IMR-90 (cell line): Measurements from ENCODE around the gene LYPD5. TPM values are rescaled to one million over a fixed set of nuclear protein-coding genes. Genes with fewer than 3 reads are reported as not detected.
A peak's percentile ranks its signal among the peaks of the same experiment; 100 is the strongest.

Experiments used
- ATAC-seq: fragments of 200-7000 bp; cut with Tn5 transposase; 2 replicates; pipeline ENCODE4 v1.9.1; 2020; ENCODE audit warnings: low read depth, mild to moderate bottlenecking, moderate library complexity
- BruUV-seq: library from RNA; stranded (reverse); fragments of 400-500 nt; replicated peaks from 2 replicates; lab custom pipeline; 2021; lab: Mats Ljungman, UMichigan
- CTCF ChIA-PET: fragments of 300-600 bp; formaldehyde crosslinking; extraction: SDS; loops from one replicate; lab custom pipeline; 2021; ENCODE audit warnings: antibody characterized with exemption; lab: Yijun Ruan, JAX
- POLR2A ChIA-PET: fragments of 300-600 bp; sonication (Branson Sonifier 250); formaldehyde crosslinking; loops from one replicate; lab custom pipeline; 2022; ENCODE audit warnings: antibody characterized with exemption; ENCODE audit not compliant: unreplicated experiment; lab: Charles Lee
- DNase-seq: peaks from one replicate; pipeline ENCODE4 v3.0.0; 2013
- H2AFZ ChIP-seq: replicated peaks from 2 replicates; pipeline ENCODE3; 2013; ENCODE audit warnings: low read length, mild to moderate bottlenecking; ENCODE audit not compliant: poor library complexity
- H2AK5ac ChIP-seq: 2 replicates; pipeline ENCODE4 v1.6.1; 2013; ENCODE audit warnings: low read depth, low read length, inconsistent platforms
- H2AK9ac ChIP-seq: replicated peaks from 2 replicates; pipeline ENCODE3; 2013; ENCODE audit warnings: mild to moderate bottlenecking, low read depth, low read length, moderate library complexity; ENCODE audit not compliant: poor library complexity
- H2BK120ac ChIP-seq: 2 replicates; pipeline ENCODE4 v1.6.1; 2013; ENCODE audit warnings: low read depth, low read length, inconsistent platforms
- H2BK15ac ChIP-seq: 3 replicates; pipeline ENCODE4 v1.6.1; 2013; ENCODE audit warnings: low read depth, low read length, inconsistent platforms
- H2BK20ac ChIP-seq: 2 replicates; pipeline ENCODE4 v1.6.1; 2013; ENCODE audit warnings: low read depth, mild to moderate bottlenecking, inconsistent platforms, low read length, moderate library complexity
- H2BK5ac ChIP-seq: 2 replicates; pipeline ENCODE4 v1.6.1; 2013; ENCODE audit warnings: mild to moderate bottlenecking, low read depth, low read length, inconsistent platforms; ENCODE audit not compliant: poor library complexity, severe bottlenecking
- H3K14ac ChIP-seq: replicated peaks from 2 replicates; pipeline ENCODE4 v1.6.1; 2013; ENCODE audit warnings: low read depth, low read length, inconsistent platforms
- H3K18ac ChIP-seq: 2 replicates; pipeline ENCODE4 v1.6.1; 2013; ENCODE audit warnings: low read depth, low read length, control low read depth
- H3K23ac ChIP-seq: 2 replicates; pipeline ENCODE4 v1.6.1; 2013; ENCODE audit warnings: low read depth, low read length, inconsistent platforms
- H3K27ac ChIP-seq: 2 replicates; pipeline ENCODE4 v1.5.1; 2013; ENCODE audit warnings: mild to moderate bottlenecking, control low read depth, low read length; ENCODE audit not compliant: insufficient read depth
- H3K27me3 ChIP-seq: 2 replicates; pipeline ENCODE4 v1.6.1; 2013; ENCODE audit warnings: low read length; ENCODE audit not compliant: control insufficient read depth, insufficient read depth
- H3K36me3 ChIP-seq: 2 replicates; pipeline ENCODE4 v1.6.1; 2013; ENCODE audit warnings: low read length, mixed read lengths; ENCODE audit not compliant: control insufficient read depth, insufficient read depth
- H3K4ac ChIP-seq: 2 replicates; pipeline ENCODE4 v1.6.1; 2013; ENCODE audit warnings: low read depth, low read length, inconsistent platforms
- H3K4me1 ChIP-seq: 2 replicates; pipeline ENCODE4 v1.6.1; 2013; ENCODE audit warnings: low read length, mixed read lengths; ENCODE audit not compliant: control insufficient read depth, insufficient read depth
- H3K4me2 ChIP-seq: 2 replicates; pipeline ENCODE4 v1.6.1; 2013; ENCODE audit warnings: low read depth, mild to moderate bottlenecking, control low read depth, low read length, moderate library complexity
- H3K4me3 ChIP-seq: 2 replicates; pipeline ENCODE4 v1.5.1; 2013; ENCODE audit warnings: low read depth, mild to moderate bottlenecking, control low read depth, low read length, moderate library complexity; ENCODE audit not compliant: insufficient read depth
- H3K56ac ChIP-seq: 2 replicates; pipeline ENCODE4 v1.6.1; 2013; ENCODE audit warnings: low read length, inconsistent platforms; ENCODE audit not compliant: insufficient read depth; ENCODE audit errors: extremely low read depth
- H3K79me1 ChIP-seq, 2 experiments: 2 replicates each; pipeline ENCODE4 v1.6.1; 2013; ENCODE audit warnings: low read length in 2 of 2, inconsistent platforms in 1 of 2, low read depth in 1 of 2
- H3K9ac ChIP-seq: 2 replicates; pipeline ENCODE4 v1.6.1; 2013; ENCODE audit warnings: low read depth, low read length, control low read depth
- H3K9me1 ChIP-seq: 2 replicates; pipeline ENCODE4 v1.6.1; 2013; ENCODE audit warnings: low read length, inconsistent platforms; ENCODE audit not compliant: insufficient read depth
- H3K9me3 ChIP-seq: 2 replicates; pipeline ENCODE4 v1.6.1; 2013; ENCODE audit warnings: low read length; ENCODE audit not compliant: control insufficient read depth, insufficient read depth
- H4K20me1 ChIP-seq: 2 replicates; pipeline ENCODE4 v1.6.1; 2013; ENCODE audit warnings: low read length, inconsistent platforms; ENCODE audit not compliant: insufficient read depth
- H4K5ac ChIP-seq: 2 replicates; pipeline ENCODE4 v1.6.1; 2013; ENCODE audit warnings: mild to moderate bottlenecking, low read depth, low read length, control low read depth
- H4K8ac ChIP-seq, 2 experiments: 2 replicates each; pipeline ENCODE4 v1.6.1; 2013; ENCODE audit warnings: low read depth in 2 of 2, low read length in 2 of 2, control low read depth in 1 of 2, inconsistent platforms in 1 of 2
- H4K91ac ChIP-seq: 2 replicates; pipeline ENCODE4 v1.6.1; 2013; ENCODE audit warnings: low read depth, low read length, inconsistent platforms; ENCODE audit not compliant: insufficient read depth
- CEBPB ChIP-seq: IDR thresholded peaks from 2 replicates; pipeline ENCODE4 v1.6.1; 2012; ENCODE audit warnings: low read depth, low read length, improper control_type of control experiment
- POLR2A ChIP-seq: IDR thresholded peaks from 2 replicates; pipeline ENCODE4 v1.6.1; 2012; ENCODE audit warnings: mild to moderate bottlenecking, low read depth, low read length
- RCOR1 ChIP-seq: IDR thresholded peaks from 2 replicates; pipeline ENCODE4 v1.6.1; 2012; ENCODE audit warnings: mild to moderate bottlenecking, low read length, improper control_type of control experiment; ENCODE audit not compliant: insufficient replicate concordance
- RFX5 ChIP-seq: IDR thresholded peaks from 2 replicates; pipeline ENCODE4 v1.8.0; 2012; ENCODE audit warnings: low read depth, mild to moderate bottlenecking, low read length, moderate library complexity
- WGBS, 2 experiments: methylation state at CpG; one replicate each; pipeline versions ENCODE4 v1.1.5 to v1.1.7; 2013; ENCODE audit warnings: missing lambda C conversion rate in 2 of 2; ENCODE audit not compliant: insufficient read length in 1 of 2; ENCODE audit errors: extremely low coverage in 2 of 2; 5-methylcytosine and 5-hydroxymethylcytosine counted together
- dilution Hi-C: fragments of 300-500 bp; cut with HindIII; formaldehyde crosslinking; loops from one replicate; pipeline ENCODE4 v1.14.3; 2018; ENCODE audit warnings: low sequenced_read_pairs; ENCODE audit not compliant: unreplicated experiment
- in situ Hi-C: fragments of 300-500 bp; cut with MboI; formaldehyde crosslinking; loops from 3 replicates; pipeline ENCODE4 v1.14.3; 2019; ENCODE audit warnings: low sequenced_read_pairs, inconsistent platforms, mixed read lengths
- intact Hi-C: fragments of 100-400 bp; cut with micrococcal nuclease; formaldehyde crosslinking; loops from 2 replicates; pipeline ENCODE4 v1.10.0; 2022
- polyA plus RNA-seq, 3 experiments: library from polyadenylated mRNA; depleted of rRNA; stranded (reverse); fragments of >200 nt; gene quantifications; 2 replicates each; pipeline ENCODE4 v1.2.3, GENCODE V29; 2012; ENCODE audit warnings: low replicate concordance in 1 of 3
- total RNA-seq: library from RNA; depleted of rRNA; stranded (reverse); fragments of >200 nt; gene quantifications from 2 replicates; pipeline ENCODE4 v1.2.3, GENCODE V29; 2012
- TF ChIP-seq, protein P1 (sequence below): fragments of 150-350 bp; IDR thresholded peaks from 2 replicates; pipeline ENCODE4 v1.6.1; 2017; ENCODE audit warnings: mild to moderate bottlenecking, antibody characterized with exemption, low read length, low read depth
- TF ChIP-seq, protein P2 (sequence below): conservative IDR thresholded peaks from 2 replicates; pipeline ENCODE4 v1.5.1; 2012; ENCODE audit warnings: mild to moderate bottlenecking, low read depth, low read length, improper control_type of control experiment

LYPD5 gene
- total and polyA plus RNA-seq, 2 of the 4 experiments (the other 2 are of a cell fraction), result 0.31 to 0.36 TPM

DNA sequence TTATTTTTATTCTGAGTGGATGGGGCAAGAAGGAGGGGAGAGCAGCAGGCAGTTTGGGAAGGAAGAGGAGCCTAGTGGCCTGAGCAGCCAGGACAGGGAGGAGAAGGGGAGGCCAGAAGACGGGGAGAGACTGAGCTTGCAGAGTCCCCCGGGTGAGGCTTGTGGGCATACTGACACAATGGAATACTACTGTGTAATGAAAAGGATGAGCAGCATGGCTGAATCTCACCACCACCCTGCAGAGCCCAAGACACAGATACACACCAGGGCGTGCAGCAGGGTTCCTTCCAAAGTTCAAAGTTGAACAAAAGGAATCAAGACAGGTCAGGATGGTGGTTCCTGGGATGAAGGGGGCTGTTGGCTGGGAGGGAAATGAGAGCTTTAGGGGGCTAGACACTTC lies 39.4 kb downstream of the LYPD5 start:
- BruUV-seq, result no TSS peak
- no CpG with 5 or more reads among the region's 3 CpGs for WGBS, 2 experiments
- H3K4me1 ChIP-seq, result peaks cover 19% of the 10 kb centered on the region
- H4K8ac ChIP-seq, result peak overlapping the region in 1 of 2 experiments; percentile 12; a peak in 1 of 4 replicates
- no peak overlapping the region for H4K5ac ChIP-seq
- CTCF ChIA-PET, result no interaction called here
- H2BK120ac ChIP-seq, result no peak overlapping the region
- peak overlapping the region; percentile 55 for H2AK5ac ChIP-seq
- no peak overlapping the region for H3K27ac ChIP-seq
- H3K79me1 ChIP-seq, result peaks cover 0 to 18% of the 10 kb centered on the region in 2 experiments; a peak in 2 of 4 replicates
- no peak overlapping the region for H3K4me3 ChIP-seq
- ATAC-seq (no peak), DNase-seq (no peak)
- no peak overlapping the region for H3K9ac ChIP-seq
- TF ChIP-seq RCOR1 (no peak), RFX5 (no peak), POLR2A (no peak), CEBPB (no peak)
- TF ChIP-seq, protein P1, sequence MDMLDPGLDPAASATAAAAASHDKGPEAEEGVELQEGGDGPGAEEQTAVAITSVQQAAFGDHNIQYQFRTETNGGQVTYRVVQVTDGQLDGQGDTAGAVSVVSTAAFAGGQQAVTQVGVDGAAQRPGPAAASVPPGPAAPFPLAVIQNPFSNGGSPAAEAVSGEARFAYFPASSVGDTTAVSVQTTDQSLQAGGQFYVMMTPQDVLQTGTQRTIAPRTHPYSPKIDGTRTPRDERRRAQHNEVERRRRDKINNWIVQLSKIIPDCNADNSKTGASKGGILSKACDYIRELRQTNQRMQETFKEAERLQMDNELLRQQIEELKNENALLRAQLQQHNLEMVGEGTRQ, result no peak
- TF ChIP-seq, protein P2, sequence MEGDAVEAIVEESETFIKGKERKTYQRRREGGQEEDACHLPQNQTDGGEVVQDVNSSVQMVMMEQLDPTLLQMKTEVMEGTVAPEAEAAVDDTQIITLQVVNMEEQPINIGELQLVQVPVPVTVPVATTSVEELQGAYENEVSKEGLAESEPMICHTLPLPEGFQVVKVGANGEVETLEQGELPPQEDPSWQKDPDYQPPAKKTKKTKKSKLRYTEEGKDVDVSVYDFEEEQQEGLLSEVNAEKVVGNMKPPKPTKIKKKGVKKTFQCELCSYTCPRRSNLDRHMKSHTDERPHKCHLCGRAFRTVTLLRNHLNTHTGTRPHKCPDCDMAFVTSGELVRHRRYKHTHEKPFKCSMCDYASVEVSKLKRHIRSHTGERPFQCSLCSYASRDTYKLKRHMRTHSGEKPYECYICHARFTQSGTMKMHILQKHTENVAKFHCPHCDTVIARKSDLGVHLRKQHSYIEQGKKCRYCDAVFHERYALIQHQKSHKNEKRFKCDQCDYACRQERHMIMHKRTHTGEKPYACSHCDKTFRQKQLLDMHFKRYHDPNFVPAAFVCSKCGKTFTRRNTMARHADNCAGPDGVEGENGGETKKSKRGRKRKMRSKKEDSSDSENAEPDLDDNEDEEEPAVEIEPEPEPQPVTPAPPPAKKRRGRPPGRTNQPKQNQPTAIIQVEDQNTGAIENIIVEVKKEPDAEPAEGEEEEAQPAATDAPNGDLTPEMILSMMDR, result no peak
- H4K91ac ChIP-seq, result no peak overlapping the region
- peaks cover 26% of the 10 kb centered on the region for H3K9me1 ChIP-seq
- dilution Hi-C loops (no loop called here), intact Hi-C loops (no loop called here), in situ Hi-C loops (no loop called here)
- H2BK5ac ChIP-seq, result peak overlapping the region; percentile 5
- no peaks in the 10 kb centered on the region for H3K36me3 ChIP-seq
- H2BK20ac ChIP-seq, result peak overlapping the region; percentile 50; the same call in 1 of the 2 replicates
- H2AFZ ChIP-seq, result peak overlapping the region; percentile 8
- H2AK9ac ChIP-seq, result peak overlapping the region; percentile 30
- H3K27me3 ChIP-seq, result no peaks in the 10 kb centered on the region
- peak overlapping the region; percentile 37; the same call in 1 of the 2 replicates for H3K14ac ChIP-seq
- H3K56ac ChIP-seq, result no peak overlapping the region
- no peaks in the 10 kb centered on the region for H4K20me1 ChIP-seq
- H3K23ac ChIP-seq, result peak overlapping the region; percentile 38; the same call in 1 of the 2 replicates
- no peak overlapping the region for H3K4me2 ChIP-seq
- peak overlapping the region; percentile 65 for H3K4ac ChIP-seq
- H3K18ac ChIP-seq, result no peak overlapping the region
- no peak overlapping the region for H2BK15ac ChIP-seq
- POLR2A ChIA-PET, result no interaction called here
- H3K9me3 ChIP-seq, result no peaks in the 10 kb centered on the region
